Neural progenitor cell (in vitro differentiated cells): ENCODE results near the gene SNRNP40.

Experiments
- CTCF ChIP-seq: fragments of 200-600 bp; sonication (generic); IDR thresholded peaks from 2 replicates; pipeline ENCODE4 v1.5.1; 2017; ENCODE audit warnings: antibody characterized with exemption, mild to moderate bottlenecking
- EZH2 ChIP-seq: fragments of 200-600 bp; sonication (generic); IDR thresholded peaks from 2 replicates; pipeline ENCODE4 v1.6.1; 2017; ENCODE audit warnings: antibody characterized with exemption, mild to moderate bottlenecking, moderate library complexity

- TF ChIP-seq CTCF (no peak), EZH2 (no peak)
These were observed 74.4 kb downstream of the SNRNP40 start for GRCh38 chr1:31222176-31222575.
